ENCODE data around the gene NMRK1.

The NMRK1 gene

DNA sequence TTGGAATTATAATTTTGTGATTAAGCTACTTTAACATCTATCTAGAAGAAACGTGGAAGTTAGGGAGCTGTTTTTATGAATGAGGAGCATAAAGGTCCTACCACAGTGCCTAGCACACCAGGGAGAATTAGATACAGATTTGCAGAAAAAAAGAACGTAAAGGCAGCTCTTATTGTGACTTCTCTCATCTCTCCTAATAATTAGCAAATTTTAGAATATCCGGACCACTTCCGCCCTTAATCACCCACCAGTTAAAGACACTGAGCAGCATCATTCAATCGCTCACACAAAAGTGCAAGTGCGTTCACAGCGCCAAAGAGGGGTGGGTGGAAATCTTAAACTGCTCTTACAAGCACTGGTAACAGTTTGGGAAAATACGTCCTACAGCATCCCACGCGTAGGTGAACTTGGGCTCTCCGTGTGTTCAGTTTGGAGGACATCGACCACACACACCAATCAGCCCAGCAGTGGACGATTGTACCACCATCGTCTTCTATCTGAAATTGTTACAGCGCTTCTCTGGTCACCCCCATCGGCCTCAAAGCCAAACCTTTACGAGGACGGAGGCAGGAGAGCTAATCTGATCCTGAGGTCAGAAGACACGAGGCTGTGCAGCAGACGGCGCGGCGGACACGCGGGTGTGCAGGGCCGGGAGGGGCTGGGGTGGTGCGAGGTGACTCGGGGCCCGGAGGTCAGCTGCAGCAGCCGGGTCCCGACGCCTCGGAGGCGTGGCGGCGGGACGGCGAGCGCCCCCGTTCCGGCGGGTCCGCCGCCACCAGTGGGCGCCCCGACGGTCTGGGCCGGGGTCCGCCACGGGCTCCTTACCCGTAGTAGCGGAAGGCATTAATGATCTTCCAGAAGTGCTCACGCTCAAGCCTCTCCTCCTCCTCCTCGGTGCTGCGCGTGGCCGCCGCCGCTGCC, 60.5 kb downstream of the NMRK1 start:
- WGBS (ENCODE audit: insufficient coverage, insufficient read length) = no CpG with 5 or more reads among the region's 59 CpGs
- no peak for DNase-seq (ENCODE audit: low read depth, low spot score)
- no peaks in the 10 kb centered on the region for H3K9me3 ChIP-seq (ENCODE audit: control insufficient read depth, insufficient read depth, low read length)
- H3K36me3 ChIP-seq (ENCODE audit: control insufficient read depth, insufficient read depth, low read length) = no peaks in the 10 kb centered on the region
- no peaks in the 10 kb centered on the region for H3K27me3 ChIP-seq (ENCODE audit: control insufficient read depth, insufficient read depth, low read length)
- no peak overlapping the region for H3K27ac ChIP-seq (ENCODE audit: low read length)
- H3K4me3 ChIP-seq (ENCODE audit: low read length) = peak overlapping the region; percentile 75
- H3K4me1 ChIP-seq (ENCODE audit: control insufficient read depth, insufficient read depth, low read length) = no peaks in the 10 kb centered on the region

DNA sequence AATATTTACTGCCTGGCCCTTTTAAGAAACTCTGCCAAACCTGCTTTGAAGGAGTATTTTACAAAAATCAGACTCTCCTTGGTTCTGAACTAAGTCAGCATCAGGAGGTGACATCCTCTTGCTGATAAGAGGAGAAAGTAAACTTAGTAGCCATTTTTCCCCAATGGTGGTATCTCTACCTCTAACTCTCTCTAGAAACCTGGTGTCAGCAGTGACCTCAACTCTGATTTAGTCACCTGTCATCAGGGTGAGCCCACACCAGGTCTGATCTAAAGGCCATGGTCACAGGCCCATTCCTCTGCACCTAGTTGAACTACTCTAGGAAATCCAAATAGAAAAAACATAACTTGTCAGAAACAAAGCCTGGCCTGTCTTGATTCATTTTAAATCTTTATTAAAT, 64.1 kb downstream of the NMRK1 start:
- no peak for DNase-seq (ENCODE audit: low read depth, low spot score)
- Histone ChIP-seq H3K4me3 (ENCODE audit: low read length) (no peak overlapping the region), H3K27ac (ENCODE audit: low read length) (no peak overlapping the region), H3K36me3 (ENCODE audit: control insufficient read depth, insufficient read depth, low read length) (no peaks in the 10 kb centered on the region), H3K9me3 (ENCODE audit: control insufficient read depth, insufficient read depth, low read length) (no peaks in the 10 kb centered on the region), H3K27me3 (ENCODE audit: control insufficient read depth, insufficient read depth, low read length) (no peaks in the 10 kb centered on the region), H3K4me1 (ENCODE audit: control insufficient read depth, insufficient read depth, low read length) (no peaks in the 10 kb centered on the region)

DNA sequence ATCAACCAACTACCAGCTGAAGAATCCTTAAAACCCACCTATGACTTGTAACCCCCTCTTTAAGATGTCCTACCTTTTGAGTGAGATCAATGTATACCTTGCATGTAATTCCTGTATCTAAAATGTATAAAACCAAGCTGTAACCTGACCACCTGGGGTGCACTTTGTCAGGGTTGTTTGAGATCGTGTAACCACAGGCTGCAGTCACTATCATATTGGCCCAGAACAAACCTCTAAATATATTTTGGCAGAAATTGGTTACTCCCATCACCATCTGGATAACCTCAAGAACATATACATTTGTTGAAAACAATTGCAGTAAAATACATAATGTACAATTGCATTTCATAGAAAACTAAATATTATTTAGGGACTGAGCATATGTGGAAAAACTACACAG, 68.3 kb downstream of the NMRK1 start:
- DNase-seq (ENCODE audit: low read depth, low spot score) = no peak
- H3K9me3 ChIP-seq (ENCODE audit: control insufficient read depth, insufficient read depth, low read length) = no peaks in the 10 kb centered on the region
- WGBS (ENCODE audit: insufficient coverage, insufficient read length) = no CpG with 5 or more reads among the region's 1 CpG
- no peak overlapping the region for H3K4me3 ChIP-seq (ENCODE audit: low read length)
- H3K36me3 ChIP-seq (ENCODE audit: control insufficient read depth, insufficient read depth, low read length) = no peaks in the 10 kb centered on the region
- H3K27ac ChIP-seq (ENCODE audit: low read length) = no peak overlapping the region
- H3K4me1 ChIP-seq (ENCODE audit: control insufficient read depth, insufficient read depth, low read length) = no peaks in the 10 kb centered on the region
- no peaks in the 10 kb centered on the region for H3K27me3 ChIP-seq (ENCODE audit: control insufficient read depth, insufficient read depth, low read length)

DNA sequence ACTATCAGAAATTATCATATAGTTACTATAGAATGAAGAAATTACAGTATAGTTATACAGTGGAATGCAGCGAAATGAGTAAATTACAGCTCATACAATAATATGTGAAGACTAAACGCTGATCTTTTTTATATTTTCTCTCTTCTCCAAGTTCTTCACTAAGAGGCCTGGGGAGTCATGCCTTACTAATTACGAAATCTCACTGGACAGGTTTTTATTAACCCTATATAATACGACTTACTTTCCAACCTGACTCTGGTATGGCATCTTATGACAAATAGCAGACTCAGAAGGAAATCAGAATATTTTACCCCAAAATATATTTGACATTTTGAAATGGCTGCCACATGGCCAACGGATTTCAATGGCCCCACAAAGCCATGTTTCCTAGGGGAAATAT, 68.9 kb downstream of the NMRK1 start:
- Histone ChIP-seq H3K4me1 (ENCODE audit: control insufficient read depth, insufficient read depth, low read length) (no peaks in the 10 kb centered on the region), H3K9me3 (ENCODE audit: control insufficient read depth, insufficient read depth, low read length) (no peaks in the 10 kb centered on the region), H3K36me3 (ENCODE audit: control insufficient read depth, insufficient read depth, low read length) (no peaks in the 10 kb centered on the region), H3K27ac (ENCODE audit: low read length) (no peak overlapping the region), H3K4me3 (ENCODE audit: low read length) (no peak overlapping the region), H3K27me3 (ENCODE audit: control insufficient read depth, insufficient read depth, low read length) (no peaks in the 10 kb centered on the region)
- WGBS (ENCODE audit: insufficient coverage, insufficient read length) = no CpG with 5 or more reads among the region's 5 CpGs
- no peak for DNase-seq (ENCODE audit: low read depth, low spot score)

DNA sequence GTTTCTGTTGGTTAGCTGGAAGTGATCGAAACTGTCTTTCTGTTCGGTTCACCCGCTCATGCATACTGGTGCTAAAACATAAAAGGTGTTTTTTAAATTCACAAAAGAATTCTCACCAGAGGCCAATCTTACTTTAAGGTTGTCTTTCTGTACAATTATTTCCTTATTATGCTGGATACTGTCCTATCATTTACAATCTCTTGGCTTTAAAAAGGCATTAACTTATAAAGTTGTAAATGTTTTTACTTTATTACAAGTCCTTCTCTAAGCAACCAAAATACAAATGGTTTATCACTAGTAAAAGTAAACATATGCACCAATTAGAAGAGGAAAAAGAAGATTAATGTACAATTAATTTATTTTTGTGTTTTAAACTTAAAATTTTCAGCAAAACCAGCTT, 70.6 kb downstream of the NMRK1 start:
- no peaks in the 10 kb centered on the region for H3K9me3 ChIP-seq (ENCODE audit: control insufficient read depth, insufficient read depth, low read length)
- no peak overlapping the region for H3K27ac ChIP-seq (ENCODE audit: low read length)
- WGBS (ENCODE audit: insufficient coverage, insufficient read length) = no CpG with 5 or more reads among the region's 3 CpGs
- no peak for DNase-seq (ENCODE audit: low read depth, low spot score)
- H3K4me1 ChIP-seq (ENCODE audit: control insufficient read depth, insufficient read depth, low read length) = no peaks in the 10 kb centered on the region
- H3K27me3 ChIP-seq (ENCODE audit: control insufficient read depth, insufficient read depth, low read length) = no peaks in the 10 kb centered on the region
- H3K36me3 ChIP-seq (ENCODE audit: control insufficient read depth, insufficient read depth, low read length) = no peaks in the 10 kb centered on the region
- H3K4me3 ChIP-seq (ENCODE audit: low read length) = no peak overlapping the region

DNA sequence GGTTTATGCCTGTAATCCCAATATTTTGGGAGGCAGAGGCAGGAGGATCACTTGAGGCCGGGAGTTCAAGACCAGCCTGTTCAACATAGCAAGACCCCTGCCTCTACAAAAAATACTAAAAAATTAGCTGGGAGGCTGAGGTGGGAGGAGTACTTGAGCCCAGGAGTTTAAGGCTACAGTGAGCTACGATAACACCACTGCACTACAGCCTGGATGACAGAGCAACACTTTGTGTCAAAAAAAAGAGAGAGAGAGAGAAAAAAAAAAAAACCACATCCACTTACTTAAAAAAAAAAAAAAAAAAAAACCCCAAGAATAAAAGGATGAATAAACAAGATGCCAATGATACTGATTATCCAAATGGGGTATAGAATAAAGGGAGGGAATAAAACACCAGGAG, 74.2 kb downstream of the NMRK1 start:
- Histone ChIP-seq H3K36me3 (ENCODE audit: control insufficient read depth, insufficient read depth, low read length) (no peaks in the 10 kb centered on the region; the same call in 1 of the 2 replicates), H3K27me3 (ENCODE audit: control insufficient read depth, insufficient read depth, low read length) (no peaks in the 10 kb centered on the region), H3K4me3 (ENCODE audit: low read length) (no peak overlapping the region), H3K4me1 (ENCODE audit: control insufficient read depth, insufficient read depth, low read length) (no peaks in the 10 kb centered on the region), H3K27ac (ENCODE audit: low read length) (no peak overlapping the region), H3K9me3 (ENCODE audit: control insufficient read depth, insufficient read depth, low read length) (no peaks in the 10 kb centered on the region)
- DNase-seq (ENCODE audit: low read depth, low spot score) = no peak
- WGBS (ENCODE audit: insufficient coverage, insufficient read length) = no CpG with 5 or more reads among the region's 2 CpGs

Measured in iPS DF 6.9 (cell line).